GM12865 (cell line): ENCODE measurements around the gene IRF7.

ENCODE experiments used
- DNase-seq: peaks from one replicate; pipeline ENCODE4 v3.0.0; 2010; ENCODE audit warnings: low read depth
- H3K4me3 ChIP-seq: 2 replicates; pipeline ENCODE4 v1.5.1; 2011; ENCODE audit warnings: mild to moderate bottlenecking, low read depth, low read length, control low read depth
- TF ChIP-seq, protein P1 (sequence below): IDR thresholded peaks from 2 replicates; pipeline ENCODE4 v1.5.1; 2011; ENCODE audit warnings: low read length, control low read depth, low read depth, inconsistent platforms; ENCODE audit not compliant: insufficient read depth; ENCODE audit errors: missing control alignments

The IRF7 gene

DNA sequence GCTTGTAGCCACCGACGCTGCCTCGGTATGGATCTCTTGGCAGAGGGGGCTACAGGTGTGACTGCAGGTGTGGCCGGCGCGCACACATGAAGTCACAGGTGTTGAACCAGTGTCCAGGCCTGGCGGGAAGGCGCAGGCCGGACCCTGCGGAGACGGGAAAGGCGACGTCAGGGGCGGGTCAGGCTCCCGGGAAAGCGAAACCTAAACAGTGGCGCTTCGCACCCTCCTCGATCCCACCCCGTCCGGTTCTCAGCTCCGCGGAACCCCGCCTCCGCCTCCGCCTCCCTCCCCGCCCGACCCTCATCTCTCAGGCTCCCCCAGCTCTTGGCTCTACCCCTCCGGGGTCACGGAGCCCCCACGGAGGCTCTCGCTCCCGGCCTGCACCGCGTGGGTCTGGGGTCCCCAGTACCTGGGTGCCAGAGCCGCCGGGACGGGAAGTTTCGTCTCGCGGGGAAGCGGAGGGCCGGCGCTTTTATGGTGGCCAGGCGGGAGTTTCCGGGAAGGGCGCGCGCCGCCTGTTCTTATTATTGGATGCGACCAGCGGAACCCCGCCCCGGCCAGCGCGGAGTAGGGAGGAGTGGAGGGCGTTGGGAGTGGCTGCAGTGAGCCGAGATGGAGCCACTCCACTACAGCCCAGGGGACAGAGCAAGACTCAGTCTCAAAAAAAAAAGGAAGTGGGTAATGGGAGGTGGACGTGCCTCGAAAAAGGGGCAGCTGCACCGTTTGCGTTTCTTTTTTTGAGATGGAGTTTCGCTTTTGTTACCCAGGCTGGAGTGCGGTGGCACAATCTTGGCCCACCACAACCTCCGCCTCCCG lies at the start of gene IRF7:
Gene IRF7, minus strand, starts transcription at position 447 of the 816 bp plus-strand sequence. CDS start 586 bp downstream, outside the sequence.
- peak within 1 kb of the TSS; percentile 69 for H3K4me3 ChIP-seq
- TF ChIP-seq, protein P1, sequence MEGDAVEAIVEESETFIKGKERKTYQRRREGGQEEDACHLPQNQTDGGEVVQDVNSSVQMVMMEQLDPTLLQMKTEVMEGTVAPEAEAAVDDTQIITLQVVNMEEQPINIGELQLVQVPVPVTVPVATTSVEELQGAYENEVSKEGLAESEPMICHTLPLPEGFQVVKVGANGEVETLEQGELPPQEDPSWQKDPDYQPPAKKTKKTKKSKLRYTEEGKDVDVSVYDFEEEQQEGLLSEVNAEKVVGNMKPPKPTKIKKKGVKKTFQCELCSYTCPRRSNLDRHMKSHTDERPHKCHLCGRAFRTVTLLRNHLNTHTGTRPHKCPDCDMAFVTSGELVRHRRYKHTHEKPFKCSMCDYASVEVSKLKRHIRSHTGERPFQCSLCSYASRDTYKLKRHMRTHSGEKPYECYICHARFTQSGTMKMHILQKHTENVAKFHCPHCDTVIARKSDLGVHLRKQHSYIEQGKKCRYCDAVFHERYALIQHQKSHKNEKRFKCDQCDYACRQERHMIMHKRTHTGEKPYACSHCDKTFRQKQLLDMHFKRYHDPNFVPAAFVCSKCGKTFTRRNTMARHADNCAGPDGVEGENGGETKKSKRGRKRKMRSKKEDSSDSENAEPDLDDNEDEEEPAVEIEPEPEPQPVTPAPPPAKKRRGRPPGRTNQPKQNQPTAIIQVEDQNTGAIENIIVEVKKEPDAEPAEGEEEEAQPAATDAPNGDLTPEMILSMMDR, result no peak
- peak; percentile 98 for DNase-seq

DNA sequence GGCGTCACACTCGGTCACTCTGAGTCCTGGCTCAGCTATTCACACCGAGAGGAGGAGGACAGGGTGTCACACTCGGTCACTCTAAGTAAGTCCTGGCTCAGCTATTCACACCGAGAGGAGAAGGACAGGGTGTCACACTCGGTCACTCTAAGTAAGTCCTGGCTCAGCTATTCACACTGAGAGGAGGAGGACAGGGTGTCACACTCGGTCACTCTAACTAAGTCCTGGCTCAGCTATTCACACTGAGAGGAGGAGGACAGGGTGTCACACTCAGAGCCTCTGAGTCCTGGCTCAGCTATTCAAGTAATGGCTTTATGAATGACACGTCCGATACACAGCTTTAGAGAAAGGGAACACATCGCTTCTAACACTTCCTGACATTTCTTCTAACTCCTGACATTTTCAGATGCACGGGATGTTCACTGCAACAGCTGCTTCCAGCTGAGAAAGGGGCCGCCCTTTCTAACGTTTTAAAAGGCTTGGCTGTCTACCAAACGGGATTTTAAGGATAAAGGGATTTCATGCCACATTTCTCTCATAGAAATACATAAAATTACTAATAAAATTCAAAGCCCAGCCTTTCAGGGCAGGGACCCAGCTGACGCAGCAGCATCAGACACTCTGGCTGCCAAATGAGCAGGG lies 49.4 kb upstream of the IRF7 start:
- no peak overlapping the region for H3K4me3 ChIP-seq
- TF ChIP-seq, protein P1, result no peak
- DNase-seq, result no peak

DNA sequence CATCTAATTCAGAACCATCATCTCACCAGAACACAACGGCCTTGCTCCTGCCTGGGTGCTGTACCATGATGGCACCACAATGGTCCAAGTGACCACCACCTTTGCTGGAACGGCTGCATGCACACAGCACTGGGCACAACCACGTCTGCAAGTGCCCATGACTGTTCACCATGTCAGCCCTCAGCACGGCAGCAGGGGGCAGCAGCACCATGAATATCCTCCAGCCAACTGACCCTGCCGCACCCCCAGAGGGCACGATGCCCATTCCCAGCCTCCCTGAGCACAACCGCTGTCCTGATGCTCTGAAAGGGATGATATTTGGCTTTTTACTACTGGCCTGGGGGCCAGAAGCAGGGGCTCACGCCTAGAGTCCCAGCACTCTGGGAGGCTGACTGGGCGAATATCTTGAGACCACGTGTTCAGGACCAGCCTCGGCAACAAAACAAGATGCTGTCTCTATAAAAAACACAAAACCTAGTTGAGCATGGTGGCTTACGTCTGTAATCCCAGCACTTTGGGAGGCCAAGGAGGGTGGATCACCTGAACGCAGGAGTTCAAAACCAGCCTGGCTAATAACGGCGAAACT lies 47.0 kb upstream of the IRF7 start:
- no peak overlapping the region for H3K4me3 ChIP-seq
- peak; percentile 63 for DNase-seq
- TF ChIP-seq, protein P1, result peak; percentile 81

DNA sequence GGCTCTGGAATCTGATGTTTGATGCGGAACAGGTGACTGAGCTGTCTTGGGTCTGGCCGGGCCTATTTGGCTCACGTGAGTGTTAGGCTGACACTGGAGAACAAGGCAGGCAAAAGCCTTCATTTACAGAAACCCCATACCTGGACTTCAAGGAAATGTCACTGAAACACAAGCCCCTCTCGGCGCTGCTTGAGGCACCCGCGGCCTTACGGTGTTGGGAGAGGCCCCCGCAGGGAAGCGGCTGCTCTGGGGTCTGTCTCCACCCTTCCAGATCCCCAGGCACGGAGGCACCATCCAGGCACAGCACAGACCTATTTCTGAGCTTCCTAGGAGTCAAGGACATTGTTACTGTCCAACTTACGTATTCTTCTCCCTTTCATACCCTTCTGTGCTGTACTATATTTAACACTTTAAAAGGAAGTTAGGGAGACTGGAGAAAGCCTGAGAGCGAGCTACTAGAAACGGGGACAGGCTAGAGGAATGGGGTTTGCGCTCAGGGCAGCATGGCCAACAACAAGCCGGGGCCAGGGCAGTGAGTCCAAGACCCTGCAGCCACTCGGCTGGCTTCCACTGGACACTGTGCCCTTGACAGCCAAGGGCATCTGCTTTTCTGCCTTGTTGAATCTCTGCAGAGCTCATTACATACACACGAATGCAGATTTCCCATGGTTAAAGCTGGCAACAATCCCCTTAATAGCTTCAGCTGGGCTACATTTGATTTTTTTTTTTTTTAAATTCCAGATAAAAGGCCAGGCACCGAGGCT lies 45.1 kb upstream of the IRF7 start:
- no peak overlapping the region for H3K4me3 ChIP-seq
- TF ChIP-seq, protein P1, result no peak
- no peak for DNase-seq

DNA sequence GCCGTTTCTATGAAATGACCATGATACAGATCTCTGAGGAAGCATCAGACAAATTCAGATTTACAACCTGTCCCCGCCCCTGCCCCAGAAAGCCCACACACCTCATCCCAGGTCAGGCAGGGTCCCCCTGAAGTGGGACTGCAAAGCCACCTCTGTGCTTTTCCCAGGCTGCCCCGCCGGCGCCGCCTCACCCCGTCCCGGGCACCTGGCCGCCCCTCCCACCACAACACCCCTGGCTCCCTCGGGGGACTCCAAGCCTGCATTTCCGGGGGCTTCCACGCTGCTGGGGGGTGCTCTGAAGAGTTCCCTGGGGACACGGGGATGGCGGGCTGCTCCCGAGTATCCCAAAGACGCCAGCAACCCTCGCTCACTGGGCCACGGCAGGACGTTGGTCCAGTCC lies 44.5 kb upstream of the IRF7 start:
- TF ChIP-seq, protein P1, result no peak
- no peak overlapping the region for H3K4me3 ChIP-seq
- DNase-seq, result no peak

DNA sequence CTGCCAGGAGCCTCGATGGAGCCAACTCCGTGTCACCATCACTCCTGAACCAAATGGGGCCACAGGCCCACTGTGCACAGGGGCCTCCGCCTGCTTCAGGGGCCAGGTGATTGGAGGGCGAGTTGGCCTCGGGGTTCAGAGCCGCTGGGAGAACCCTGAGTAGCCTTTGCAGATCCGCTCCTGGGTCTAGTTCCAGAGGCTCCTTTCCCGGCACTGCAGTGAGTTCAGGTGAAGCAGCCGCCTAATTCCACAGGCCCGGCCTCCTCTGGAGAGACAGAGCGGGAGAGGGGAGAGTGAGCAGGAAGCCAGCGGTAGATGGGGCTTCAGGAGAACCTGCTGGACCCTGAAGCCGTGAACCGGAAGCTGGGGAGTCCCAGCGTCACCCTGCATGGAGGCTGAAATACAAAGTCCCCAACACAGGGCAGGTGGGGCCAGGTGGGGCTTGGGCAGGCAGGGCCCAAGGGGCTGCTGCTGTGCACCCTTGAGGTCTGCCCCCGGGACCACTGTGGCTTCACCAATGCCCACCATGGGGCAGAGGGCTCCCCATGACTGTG lies 43.9 kb upstream of the IRF7 start:
- TF ChIP-seq, protein P1, result no peak
- DNase-seq, result no peak
- H3K4me3 ChIP-seq, result no peak overlapping the region
